HFF-Myc (cell line): Measurements from ENCODE around the gene KLK6.
"Not testable (repeated sequence)": the region's sequence is repeated elsewhere in the genome, so short reads cannot be mapped to it uniquely, and the experiment has no call there.

Experiments
- DNase-seq: peaks from one replicate; pipeline ENCODE4 v3.0.0-alpha.2; 2011; ENCODE audit warnings: low read depth; ENCODE audit errors: extremely low read depth
- H3K4me3 ChIP-seq: replicated peaks from 2 replicates; pipeline ENCODE4 v1.5.1; 2011; ENCODE audit warnings: low read depth, mild to moderate bottlenecking, control low read depth, low read length
- CTCF ChIP-seq: IDR thresholded peaks from 2 replicates; pipeline ENCODE4 v1.5.1; 2012; ENCODE audit warnings: mild to moderate bottlenecking, low read depth, low read length, control low read depth; ENCODE audit errors: missing control alignments

Gene KLK6

GRCh38 chr19:50972795-50973376, 3.5 kb upstream of the KLK6 start:
- H3K4me3 ChIP-seq: no peak overlapping the region
- no peak for TF ChIP-seq CTCF
- DNase-seq: no peak

GRCh38 chr19:50969810-50970209, 419 bp upstream of the KLK6 start:
- not testable (repeated sequence) for H3K4me3 ChIP-seq, DNase-seq

- no peak for DNase-seq
- no peak for TF ChIP-seq CTCF
- no peak overlapping the region for H3K4me3 ChIP-seq
Observed at GRCh38 chr19:50968716-50969412, 527 bp downstream of the KLK6 start.

GRCh38 chr19:50967929-50968715, 1.3 kb downstream of the KLK6 start:
- TF ChIP-seq CTCF: no peak
- H3K4me3 ChIP-seq: no peak overlapping the region
- DNase-seq: no peak

GRCh38 chr19:50964266-50964665, 5.1 kb downstream of the KLK6 start:
- TF ChIP-seq CTCF: no peak
- H3K4me3 ChIP-seq: no peak overlapping the region
- no peak for DNase-seq

GRCh38 chr19:50963381-50963780, 6.0 kb downstream of the KLK6 start:
- H3K4me3 ChIP-seq: no peak overlapping the region
- no peak for DNase-seq
- TF ChIP-seq CTCF: no peak

- no peak for DNase-seq
- TF ChIP-seq CTCF: no peak
- no peak overlapping the region for H3K4me3 ChIP-seq
Observed at GRCh38 chr19:50962245-50962644, 7.1 kb downstream of the KLK6 start.
